ENCODE data around the gene DBR1.

- TF ChIP-seq, protein P1, sequence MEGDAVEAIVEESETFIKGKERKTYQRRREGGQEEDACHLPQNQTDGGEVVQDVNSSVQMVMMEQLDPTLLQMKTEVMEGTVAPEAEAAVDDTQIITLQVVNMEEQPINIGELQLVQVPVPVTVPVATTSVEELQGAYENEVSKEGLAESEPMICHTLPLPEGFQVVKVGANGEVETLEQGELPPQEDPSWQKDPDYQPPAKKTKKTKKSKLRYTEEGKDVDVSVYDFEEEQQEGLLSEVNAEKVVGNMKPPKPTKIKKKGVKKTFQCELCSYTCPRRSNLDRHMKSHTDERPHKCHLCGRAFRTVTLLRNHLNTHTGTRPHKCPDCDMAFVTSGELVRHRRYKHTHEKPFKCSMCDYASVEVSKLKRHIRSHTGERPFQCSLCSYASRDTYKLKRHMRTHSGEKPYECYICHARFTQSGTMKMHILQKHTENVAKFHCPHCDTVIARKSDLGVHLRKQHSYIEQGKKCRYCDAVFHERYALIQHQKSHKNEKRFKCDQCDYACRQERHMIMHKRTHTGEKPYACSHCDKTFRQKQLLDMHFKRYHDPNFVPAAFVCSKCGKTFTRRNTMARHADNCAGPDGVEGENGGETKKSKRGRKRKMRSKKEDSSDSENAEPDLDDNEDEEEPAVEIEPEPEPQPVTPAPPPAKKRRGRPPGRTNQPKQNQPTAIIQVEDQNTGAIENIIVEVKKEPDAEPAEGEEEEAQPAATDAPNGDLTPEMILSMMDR (IDR thresholded peaks at IDR 0.05): no peak
- TF ChIP-seq POLR2A (IDR thresholded peaks at IDR 0.05) (no peak), EP300 (IDR thresholded peaks at IDR 0.05) (no peak)
Measured at GRCh38 chr3:138199851-138200250, 25.1 kb upstream of the DBR1 start.
